ENCODE measurements around the gene EIF4E3. TPM values are rescaled to one million over a fixed set of nuclear protein-coding genes. Genes with fewer than 3 reads are reported as not detected.

Gene EIF4E3
- total RNA-seq, 1 experiment from 2014 or later, result 10.9 TPM

- no TSS peak for BruUV-seq (replicated peaks)
- Mint-ChIP-seq H3K36me3 (ENCODE audit: insufficient read depth, unreplicated experiment) (no peaks in the 10 kb centered on the region), H3K27ac (ENCODE audit: unreplicated experiment) (no peak overlapping the region), H3K9me3 (ENCODE audit: low read depth, unreplicated experiment) (peaks cover 2% of the 10 kb centered on the region), H3K27me3 (ENCODE audit: unreplicated experiment) (no peaks in the 10 kb centered on the region), H3K4me1 (ENCODE audit: low read depth, unreplicated experiment) (peaks cover 40% of the 10 kb centered on the region), H3K4me3 (ENCODE audit: low read depth, unreplicated experiment) (no peak overlapping the region)
- CTCF ChIA-PET, result interaction anchor here (1.4 kb wide), 1 partner anchor 11 kb away, joined by 3 read pairs; no protein-coding TSS in a partner anchor
- intact Hi-C loops (cut with micrococcal nuclease; ENCODE audit: unreplicated experiment), result no loop called here
- DNase-seq, result no peak
- TF ChIP-seq, protein P1, sequence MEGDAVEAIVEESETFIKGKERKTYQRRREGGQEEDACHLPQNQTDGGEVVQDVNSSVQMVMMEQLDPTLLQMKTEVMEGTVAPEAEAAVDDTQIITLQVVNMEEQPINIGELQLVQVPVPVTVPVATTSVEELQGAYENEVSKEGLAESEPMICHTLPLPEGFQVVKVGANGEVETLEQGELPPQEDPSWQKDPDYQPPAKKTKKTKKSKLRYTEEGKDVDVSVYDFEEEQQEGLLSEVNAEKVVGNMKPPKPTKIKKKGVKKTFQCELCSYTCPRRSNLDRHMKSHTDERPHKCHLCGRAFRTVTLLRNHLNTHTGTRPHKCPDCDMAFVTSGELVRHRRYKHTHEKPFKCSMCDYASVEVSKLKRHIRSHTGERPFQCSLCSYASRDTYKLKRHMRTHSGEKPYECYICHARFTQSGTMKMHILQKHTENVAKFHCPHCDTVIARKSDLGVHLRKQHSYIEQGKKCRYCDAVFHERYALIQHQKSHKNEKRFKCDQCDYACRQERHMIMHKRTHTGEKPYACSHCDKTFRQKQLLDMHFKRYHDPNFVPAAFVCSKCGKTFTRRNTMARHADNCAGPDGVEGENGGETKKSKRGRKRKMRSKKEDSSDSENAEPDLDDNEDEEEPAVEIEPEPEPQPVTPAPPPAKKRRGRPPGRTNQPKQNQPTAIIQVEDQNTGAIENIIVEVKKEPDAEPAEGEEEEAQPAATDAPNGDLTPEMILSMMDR (IDR thresholded peaks at IDR 0.05; ENCODE audit: unreplicated experiment), result no peak
Observed at GRCh38 chr3:71704915-71705314, 20.3 kb downstream of the EIF4E3 start.

DNA sequence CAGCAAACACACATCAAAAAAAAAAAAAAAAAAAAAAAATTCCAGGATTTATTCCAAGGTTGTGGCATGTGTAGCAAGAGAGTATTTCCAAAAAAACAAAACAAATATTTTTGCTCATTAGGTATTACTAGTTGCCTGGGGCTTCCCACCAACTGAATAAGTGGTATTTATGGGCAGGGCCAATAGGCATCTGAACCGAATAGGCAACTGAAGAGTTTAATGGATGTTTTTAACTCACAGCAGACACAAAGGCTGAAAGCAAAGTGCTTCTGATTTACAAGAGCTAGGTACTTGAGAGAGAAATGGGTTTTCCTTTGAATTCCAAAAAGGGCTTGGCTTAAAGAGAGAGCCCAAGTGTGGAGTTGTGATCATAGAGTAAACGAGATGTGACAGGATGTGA lies 21.4 kb downstream of the EIF4E3 start:
- peaks cover 2% of the 10 kb centered on the region for H3K9me3 Mint-ChIP-seq (ENCODE audit: low read depth, unreplicated experiment)
- H3K27me3 Mint-ChIP-seq (ENCODE audit: unreplicated experiment), result no peaks in the 10 kb centered on the region
- H3K36me3 Mint-ChIP-seq (ENCODE audit: insufficient read depth, unreplicated experiment), result no peaks in the 10 kb centered on the region
- TF ChIP-seq, protein P1 (IDR thresholded peaks at IDR 0.05; ENCODE audit: unreplicated experiment), result no peak
- H3K4me3 Mint-ChIP-seq (ENCODE audit: low read depth, unreplicated experiment), result no peak overlapping the region
- H3K4me1 Mint-ChIP-seq (ENCODE audit: low read depth, unreplicated experiment), result peaks cover 40% of the 10 kb centered on the region
- peak overlapping the region; percentile 38 for H3K27ac Mint-ChIP-seq (ENCODE audit: unreplicated experiment)
- intact Hi-C loops (cut with micrococcal nuclease; ENCODE audit: unreplicated experiment), result no loop called here
- no peak for DNase-seq
- CTCF ChIA-PET, result interaction anchor here (1.4 kb wide), 1 partner anchor 9 kb away, joined by 3 read pairs; no protein-coding TSS in a partner anchor
- BruUV-seq (replicated peaks), result no TSS peak

- peak; percentile 30 for DNase-seq
- no TSS peak for BruUV-seq (replicated peaks)
- CTCF ChIA-PET, result interaction anchor here (0.6 to 1.6 kb wide), 7 partner anchors 9 to 900 kb away, joined by 3 to 8 read pairs (median 5); no protein-coding TSS in a partner anchor
- H3K27ac Mint-ChIP-seq (ENCODE audit: unreplicated experiment), result peak overlapping the region; percentile 85
- intact Hi-C loops (cut with micrococcal nuclease; ENCODE audit: unreplicated experiment), result no loop called here
- H3K4me3 Mint-ChIP-seq (ENCODE audit: low read depth, unreplicated experiment), result no peak overlapping the region
- H3K4me1 Mint-ChIP-seq (ENCODE audit: low read depth, unreplicated experiment), result peaks cover 25% of the 10 kb centered on the region
- H3K9me3 Mint-ChIP-seq (ENCODE audit: low read depth, unreplicated experiment), result peaks cover 5% of the 10 kb centered on the region
- TF ChIP-seq, protein P1 (IDR thresholded peaks at IDR 0.05; ENCODE audit: unreplicated experiment), result no peak
- H3K27me3 Mint-ChIP-seq (ENCODE audit: unreplicated experiment), result no peaks in the 10 kb centered on the region
- no peaks in the 10 kb centered on the region for H3K36me3 Mint-ChIP-seq (ENCODE audit: insufficient read depth, unreplicated experiment)
Observed at GRCh38 chr3:71702131-71703024, 22.8 kb downstream of the EIF4E3 start.

DNA sequence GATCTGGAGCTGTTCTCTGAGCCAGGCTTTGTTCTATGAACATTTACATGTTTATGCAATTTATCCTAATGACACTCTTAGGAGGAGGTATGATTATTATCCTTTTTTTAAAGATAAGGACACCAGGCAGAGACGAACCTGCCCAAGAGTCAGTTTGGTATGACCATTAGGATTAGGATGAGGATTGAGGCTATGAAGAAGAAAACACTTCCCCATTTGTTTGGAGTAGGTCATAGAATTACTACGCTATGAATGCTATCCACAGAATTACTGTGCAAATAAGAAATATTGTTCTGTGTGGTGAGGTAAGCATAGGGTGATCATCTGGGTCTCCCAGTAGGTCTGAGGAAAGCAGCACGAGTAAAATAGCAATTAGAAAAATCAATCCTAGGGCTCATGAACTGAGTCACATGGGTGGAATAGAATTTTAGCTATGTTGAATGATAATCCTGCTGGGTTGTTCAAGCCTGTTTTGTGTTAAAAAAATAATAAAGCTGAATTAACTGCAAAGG lies 23.9 kb downstream of the EIF4E3 start:
- H3K36me3 Mint-ChIP-seq (ENCODE audit: insufficient read depth, unreplicated experiment), result no peaks in the 10 kb centered on the region
- intact Hi-C loops (cut with micrococcal nuclease; ENCODE audit: unreplicated experiment), result no loop called here
- CTCF ChIA-PET, result interaction anchor here (1.6 kb wide), 1 partner anchor 10 kb away, joined by 8 read pairs; no protein-coding TSS in a partner anchor

More for the DNA sequence above, 23.9 kb downstream of the EIF4E3 start:
- peaks cover 5% of the 10 kb centered on the region for H3K9me3 Mint-ChIP-seq (ENCODE audit: low read depth, unreplicated experiment)
- TF ChIP-seq, protein P1 (IDR thresholded peaks at IDR 0.05; ENCODE audit: unreplicated experiment), result no peak
- BruUV-seq (replicated peaks), result no TSS peak
- H3K4me1 Mint-ChIP-seq (ENCODE audit: low read depth, unreplicated experiment), result peaks cover 23% of the 10 kb centered on the region
- no peak overlapping the region for H3K4me3 Mint-ChIP-seq (ENCODE audit: low read depth, unreplicated experiment)
- no peak overlapping the region for H3K27ac Mint-ChIP-seq (ENCODE audit: unreplicated experiment)
- DNase-seq, result no peak
- no peaks in the 10 kb centered on the region for H3K27me3 Mint-ChIP-seq (ENCODE audit: unreplicated experiment)
